ENCODE results near the gene STRA6. TPM values are rescaled to one million over a fixed set of nuclear protein-coding genes. Genes with fewer than 3 reads are reported as not detected.
A peak's percentile ranks its signal among the peaks of the same experiment; 100 is the strongest.
"Not testable (repeated sequence)": the region's sequence is repeated elsewhere in the genome, so short reads cannot be mapped to it uniquely, and the experiment has no call there.

STRA6 gene
- total RNA-seq, 1 donor from 2014 or later, result not detected

GRCh38 chr15:74173380-74174218, 29.0 kb downstream of the STRA6 start, which contains the start of gene ISLR:
Gene ISLR (plus strand): TSS chr15:74173710. CDS start chr15:74174859, 1,149 bp downstream.
- ATAC-seq (peak; percentile 74), DNase-seq (ENCODE audit: missing footprints) (no peak)
- intact Hi-C loops (cut with DNase I), result no loop called here

GRCh38 chr15:74172701-74173379, 29.7 kb downstream of the STRA6 start:
- peak; percentile 83 for DNase-seq (ENCODE audit: missing footprints)
- intact Hi-C loops (cut with DNase I), result no loop called here
- ATAC-seq, result peak; percentile 84

GRCh38 chr15:74171965-74172541, 30.5 kb downstream of the STRA6 start:
- intact Hi-C loops (cut with DNase I), result no loop called here
- ATAC-seq (no peak), DNase-seq (ENCODE audit: missing footprints) (no peak)

- no peak for ATAC-seq
- intact Hi-C loops (cut with DNase I), result no loop called here
- DNase-seq (ENCODE audit: missing footprints), result no peak
Observed at GRCh38 chr15:74170875-74171578, 31.6 kb downstream of the STRA6 start.

- intact Hi-C loops (cut with DNase I), result no loop called here
- no peak for ATAC-seq
- DNase-seq (ENCODE audit: missing footprints), result no peak
Observed at GRCh38 chr15:74170071-74170844, 32.3 kb downstream of the STRA6 start.

GRCh38 chr15:74168711-74169126, 33.9 kb downstream of the STRA6 start:
- DNase-seq (ENCODE audit: missing footprints), result no peak
- intact Hi-C loops (cut with DNase I), result no loop called here
- ATAC-seq, result no peak

- ATAC-seq (no peak), DNase-seq (ENCODE audit: missing footprints) (no peak)
- intact Hi-C loops (cut with DNase I), result no loop called here
Observed at GRCh38 chr15:74167891-74168331, 34.7 kb downstream of the STRA6 start.

- intact Hi-C loops (cut with DNase I), result no loop called here
- ATAC-seq, result no peak
- no peak for DNase-seq (ENCODE audit: missing footprints)
Observed at GRCh38 chr15:74165461-74165860, 37.1 kb downstream of the STRA6 start.

GRCh38 chr15:74162195-74162536, 40.4 kb downstream of the STRA6 start:
- intact Hi-C loops (cut with DNase I); ATAC-seq; DNase-seq (ENCODE audit: missing footprints): not testable (repeated sequence)

- intact Hi-C loops (cut with DNase I); ATAC-seq: not testable (repeated sequence)
Observed at GRCh38 chr15:74160390-74160789, 42.2 kb downstream of the STRA6 start.

GRCh38 chr15:74159773-74160172, 42.8 kb downstream of the STRA6 start:
- intact Hi-C loops (cut with DNase I), result no loop called here
- no peak for DNase-seq (ENCODE audit: missing footprints)
- ATAC-seq, result no peak

More at GRCh38 chr15:74160390-74160789, 42.2 kb downstream of the STRA6 start:
- not testable (repeated sequence) for DNase-seq (ENCODE audit: missing footprints)

- DNase-seq (ENCODE audit: missing footprints) (no peak), ATAC-seq (no peak)
- intact Hi-C loops (cut with DNase I), result no loop called here
Observed at GRCh38 chr15:74158855-74159650, 43.5 kb downstream of the STRA6 start.

- DNase-seq (ENCODE audit: missing footprints) (no peak), ATAC-seq (no peak)
- intact Hi-C loops (cut with DNase I), result loop anchor here (1.0 kb wide), 1 partner anchor 93 kb away; no protein-coding TSS in a partner anchor
Observed at GRCh38 chr15:74157868-74158827, 44.4 kb downstream of the STRA6 start.

- intact Hi-C loops (cut with DNase I), result loop anchor here (1.0 kb wide), 1 partner anchor 94 kb away; no protein-coding TSS in a partner anchor
- DNase-seq (ENCODE audit: missing footprints), result no peak
- ATAC-seq, result peak; percentile 82
Observed at GRCh38 chr15:74156678-74157411, 45.7 kb downstream of the STRA6 start.

- DNase-seq (ENCODE audit: missing footprints), result no peak
- intact Hi-C loops (cut with DNase I), result no loop called here
- ATAC-seq, result no peak
Observed at GRCh38 chr15:74155766-74156417, 46.7 kb downstream of the STRA6 start.
